Natural killer cell (primary cell): Measurements from ENCODE around the gene SUMO2. TPM values are rescaled to one million over a fixed set of nuclear protein-coding genes. Genes with fewer than 3 reads are reported as not detected.
"Not testable (repeated sequence)": the region's sequence is repeated elsewhere in the genome, so short reads cannot be mapped to it uniquely, and the experiment has no call there.

ENCODE experiments used
- ATAC-seq, 3 donors: fragments of 150-1000 bp in 2 of 3; fragments of 200-7000 bp in 1 of 3; cut with Tn5 transposase; 1 replicate in 1 of 3; 2 replicates in 2 of 3; pipeline ENCODE4 v1.10.0; 2021; ENCODE audit warnings: mild to moderate bottlenecking in 2 of 3, moderate library complexity in 2 of 3
- DNase-seq, 2 donors: peaks; one replicate each; pipeline versions ENCODE4 v3.0.0 to v3.0.0-alpha.2; 2013 to 2021; ENCODE audit warnings: mixed read lengths in 1 of 2
- H3K27ac ChIP-seq: one replicate; pipeline ENCODE4 v1.5.1; 2013; ENCODE audit warnings: mild to moderate bottlenecking, low read length
- H3K27me3 ChIP-seq: one replicate; pipeline ENCODE4 v1.6.1; 2013; ENCODE audit warnings: low read length; ENCODE audit not compliant: control insufficient read depth, insufficient read depth
- H3K36me3 ChIP-seq: one replicate; pipeline ENCODE4 v1.6.1; 2013; ENCODE audit warnings: low read length; ENCODE audit not compliant: control insufficient read depth, insufficient read depth
- H3K4me1 ChIP-seq: one replicate; pipeline ENCODE4 v1.6.1; 2013; ENCODE audit warnings: low read length; ENCODE audit not compliant: control insufficient read depth, insufficient read depth
- H3K4me3 ChIP-seq: one replicate; pipeline ENCODE4 v1.5.1; 2013; ENCODE audit warnings: low read length
- H3K9me3 ChIP-seq: one replicate; pipeline ENCODE4 v1.6.1; 2013; ENCODE audit warnings: low read length; ENCODE audit not compliant: control insufficient read depth, insufficient read depth
- H3K27ac Mint-ChIP-seq, 2 donors: one replicate each; pipeline ENCODE4 v1.8.0; 2022; ENCODE audit warnings: mild to moderate bottlenecking in 2 of 2, mixed read lengths in 2 of 2, moderate library complexity in 1 of 2
- H3K27me3 Mint-ChIP-seq, 2 donors: one replicate each; pipeline ENCODE4 v1.8.0; 2022; ENCODE audit warnings: low read depth in 2 of 2, mixed read lengths in 2 of 2
- H3K36me3 Mint-ChIP-seq: one replicate; pipeline ENCODE4 v1.8.0; 2022; ENCODE audit warnings: mixed read lengths
- H3K4me1 Mint-ChIP-seq, 2 donors: one replicate each; pipeline ENCODE4 v1.8.0; 2022; ENCODE audit warnings: mixed read lengths in 2 of 2
- H3K4me3 Mint-ChIP-seq: one replicate; pipeline ENCODE4 v1.8.0; 2022; ENCODE audit warnings: mild to moderate bottlenecking, moderate library complexity, mixed read lengths
- H3K9me3 Mint-ChIP-seq, 2 donors: one replicate each; pipeline ENCODE4 v1.8.0; 2022; ENCODE audit warnings: mixed read lengths in 2 of 2
- CTCF ChIP-seq: fragments of 200-600 bp; IDR thresholded peaks from one replicate; pipeline ENCODE4 v1.8.0; 2022; ENCODE audit warnings: antibody characterized with exemption
- WGBS: methylation state at CpG from one replicate; pipeline ENCODE4 v1.1.7; 2013; ENCODE audit warnings: missing lambda C conversion rate; ENCODE audit not compliant: insufficient coverage; 5-methylcytosine and 5-hydroxymethylcytosine counted together
- intact Hi-C: fragments of 100-400 bp; cut with micrococcal nuclease; formaldehyde crosslinking; loops from one replicate; pipeline ENCODE4 v1.14.2; 2022
- total RNA-seq, 4 donors: library from RNA; stranded (reverse); fragments of 120-200 nt in 1 of 4; gene quantifications; one replicate each; pipeline versions ENCODE4 v1.2.3 to v1.2.4, GENCODE V29; 2013 to 2022

The SUMO2 gene
- total RNA-seq, 3 donors from 2014 or later (not counting 1 experiment from before 2014, with no cell fraction given), result 240 to 294 (median 250) TPM

- Mint-ChIP-seq H3K27me3 (no peaks in the 10 kb centered on the region), H3K9me3 (no peaks in the 10 kb centered on the region), H3K27ac (no peak overlapping the region), H3K4me1 (peaks cover 12 to 17% of the 10 kb centered on the region in 2 donors), H3K4me3 (no peak overlapping the region), H3K36me3 (no peaks in the 10 kb centered on the region)
- H3K27me3 ChIP-seq, result no peaks in the 10 kb centered on the region
- H3K4me1 ChIP-seq, result peaks cover 17% of the 10 kb centered on the region
- peaks cover 7% of the 10 kb centered on the region for H3K36me3 ChIP-seq
- TF ChIP-seq CTCF, result no peak
- intact Hi-C loops, result no loop called here
- 94% methylated on average over 5 of the region's 5 CpGs for WGBS
- no peak overlapping the region for H3K27ac ChIP-seq
- H3K4me3 ChIP-seq, result no peak overlapping the region
- DNase-seq (no peak), ATAC-seq (no peak)
- no peaks in the 10 kb centered on the region for H3K9me3 ChIP-seq
Measured at GRCh38 chr17:75138519-75138918, 44.2 kb downstream of the SUMO2 start.

- H3K9me3 ChIP-seq, intact Hi-C loops, ATAC-seq, H3K27ac Mint-ChIP-seq, H3K36me3 ChIP-seq, H3K27me3 Mint-ChIP-seq, H3K4me3 ChIP-seq, DNase-seq, H3K36me3 Mint-ChIP-seq, H3K9me3 Mint-ChIP-seq, H3K27me3 ChIP-seq, H3K4me3 Mint-ChIP-seq, H3K27ac ChIP-seq: not testable (repeated sequence)
- 100% methylated on average over 9 of the region's 9 CpGs for WGBS
- peaks cover 17% of the 10 kb centered on the region for H3K4me1 ChIP-seq
- peaks cover 12 to 17% of the 10 kb centered on the region in 2 donors for H3K4me1 Mint-ChIP-seq
Measured at GRCh38 chr17:75137762-75138161, 45.0 kb downstream of the SUMO2 start.

- Histone ChIP-seq H3K27ac (no peak overlapping the region), H3K4me3 (no peak overlapping the region), H3K27me3 (no peaks in the 10 kb centered on the region), H3K9me3 (no peaks in the 10 kb centered on the region), H3K36me3 (peaks cover 5% of the 10 kb centered on the region), H3K4me1 (peaks cover 17% of the 10 kb centered on the region)
- Mint-ChIP-seq H3K27me3 (no peaks in the 10 kb centered on the region), H3K9me3 (no peaks in the 10 kb centered on the region), H3K4me3 (no peak overlapping the region), H3K36me3 (no peaks in the 10 kb centered on the region), H3K4me1 (peaks cover 7 to 12% of the 10 kb centered on the region in 2 donors), H3K27ac (no peak overlapping the region)
- 94% methylated on average over 8 of the region's 8 CpGs for WGBS
- ATAC-seq (no peak), DNase-seq (no peak)
- TF ChIP-seq CTCF, result no peak
- intact Hi-C loops, result no loop called here
Measured at GRCh38 chr17:75135946-75136345, 46.8 kb downstream of the SUMO2 start.

- Histone ChIP-seq H3K4me1 (peaks cover 17% of the 10 kb centered on the region), H3K27me3 (no peaks in the 10 kb centered on the region), H3K27ac (no peak overlapping the region), H3K36me3 (peaks cover 5% of the 10 kb centered on the region), H3K9me3 (no peaks in the 10 kb centered on the region), H3K4me3 (no peak overlapping the region)
- H3K27me3 Mint-ChIP-seq, result no peaks in the 10 kb centered on the region
- 86% methylated on average over 5 of the region's 5 CpGs for WGBS
- DNase-seq, result no peak
- intact Hi-C loops, result no loop called here
- no peaks in the 10 kb centered on the region for H3K36me3 Mint-ChIP-seq
- H3K9me3 Mint-ChIP-seq, result no peaks in the 10 kb centered on the region
- H3K4me3 Mint-ChIP-seq, result no peak overlapping the region
- no peak for TF ChIP-seq CTCF
- no peak for ATAC-seq
- no peak overlapping the region for H3K27ac Mint-ChIP-seq
- peaks cover 6 to 12% of the 10 kb centered on the region in 2 donors for H3K4me1 Mint-ChIP-seq
Measured at GRCh38 chr17:75135452-75135851, 47.3 kb downstream of the SUMO2 start.

- H3K9me3 ChIP-seq, H3K36me3 ChIP-seq, H3K4me3 ChIP-seq, H3K36me3 Mint-ChIP-seq, ATAC-seq, H3K27me3 Mint-ChIP-seq, H3K27ac Mint-ChIP-seq, H3K9me3 Mint-ChIP-seq, DNase-seq, H3K27ac ChIP-seq, H3K27me3 ChIP-seq, H3K4me3 Mint-ChIP-seq: not testable (repeated sequence)
- intact Hi-C loops, result loop anchor here (5.0 kb wide), 1 partner anchor 39 kb away; no protein-coding TSS in a partner anchor
- H3K4me1 Mint-ChIP-seq, result peaks cover 7 to 18% of the 10 kb centered on the region in 2 donors
- H3K4me1 ChIP-seq, result peaks cover 21% of the 10 kb centered on the region
- WGBS, result 96% methylated on average over 14 of the region's 14 CpGs
Measured at GRCh38 chr17:75133607-75134347, 49.0 kb downstream of the SUMO2 start.
